Keratinocyte (primary cell): ENCODE results near the gene KRT77. TPM values are rescaled to one million over a fixed set of nuclear protein-coding genes. Genes with fewer than 3 reads are reported as not detected.

Source experiments
- DNase-seq: peaks from one replicate; pipeline ENCODE4 v3.0.0-alpha.2; 2011; ENCODE audit warnings: low read depth, missing footprints, low spot score
- FAIRE-seq: peaks from 2 replicates; lab custom pipeline; 2011; peaks lifted over from hg19 to GRCh38; lab: Jason Lieb, UNC
- H2AFZ ChIP-seq: 2 replicates; pipeline ENCODE4 v1.6.0; 2012; ENCODE audit warnings: low read length, control low read depth, inconsistent platforms; ENCODE audit not compliant: control insufficient read depth
- H3K27ac ChIP-seq: 2 replicates; pipeline ENCODE4 v1.5.1; 2011; ENCODE audit warnings: low read length; ENCODE audit not compliant: control insufficient read depth, insufficient read depth
- H3K27me3 ChIP-seq: 3 replicates; pipeline ENCODE4 v1.6.0; 2011; ENCODE audit warnings: low read length; ENCODE audit not compliant: control insufficient read depth, insufficient read depth; ENCODE audit errors: extremely low read depth
- H3K36me3 ChIP-seq, 2 experiments: 2 replicates in 1 of 2; 3 replicates in 1 of 2; pipeline ENCODE4 v1.5.1; 2011; ENCODE audit warnings: low read length in 2 of 2, mild to moderate bottlenecking in 1 of 2; ENCODE audit not compliant: control insufficient read depth in 2 of 2, insufficient read depth in 2 of 2; ENCODE audit errors: extremely low read depth in 1 of 2
- H3K4me1 ChIP-seq: 3 replicates; pipeline ENCODE4 v1.5.1; 2011; ENCODE audit warnings: low read length; ENCODE audit not compliant: control insufficient read depth, insufficient read depth; ENCODE audit errors: extremely low read depth
- H3K4me2 ChIP-seq: 3 replicates; pipeline ENCODE4 v1.6.0; 2011; ENCODE audit warnings: low read depth, low read length; ENCODE audit not compliant: control insufficient read depth, insufficient read depth; ENCODE audit errors: extremely low read depth
- H3K4me3 ChIP-seq, 3 experiments: fragments of 200-600 bp in 1 of 3; sonication (generic) in 1 of 3; 2 replicates in 2 of 3; 3 replicates in 1 of 3; pipeline ENCODE4 v1.5.1; 2011 to 2016; ENCODE audit warnings: low read length in 3 of 3, mild to moderate bottlenecking in 3 of 3, control low read depth in 2 of 3, inconsistent platforms in 1 of 3, low read depth in 1 of 3, mixed read lengths in 1 of 3, mixed run types in 1 of 3, moderate library complexity in 1 of 3; ENCODE audit not compliant: control insufficient read depth in 2 of 3, insufficient read depth in 2 of 3; ENCODE audit errors: extremely low read depth in 1 of 3
- H3K79me2 ChIP-seq: 2 replicates; pipeline ENCODE4 v1.6.0; 2012; ENCODE audit warnings: low read length; ENCODE audit not compliant: control insufficient read depth, insufficient read depth
- H3K9ac ChIP-seq: 3 replicates; pipeline ENCODE4 v1.6.0; 2011; ENCODE audit warnings: low read length; ENCODE audit not compliant: control insufficient read depth, insufficient read depth; ENCODE audit errors: extremely low read depth
- H3K9me1 ChIP-seq: 3 replicates; pipeline ENCODE4 v1.6.0; 2011; ENCODE audit warnings: low read length; ENCODE audit not compliant: control insufficient read depth, insufficient read depth; ENCODE audit errors: extremely low read depth
- H3K9me3 ChIP-seq: 2 replicates; pipeline ENCODE4 v1.5.1; 2012; ENCODE audit warnings: low read depth, low read length; ENCODE audit not compliant: control insufficient read depth
- H4K20me1 ChIP-seq: 3 replicates; pipeline ENCODE4 v1.6.0; 2011; ENCODE audit warnings: low read length; ENCODE audit not compliant: control insufficient read depth, insufficient read depth; ENCODE audit errors: extremely low read depth
- EZH2 ChIP-seq: IDR thresholded peaks from one replicate; pipeline ENCODE4 v1.6.1; 2012; ENCODE audit warnings: inconsistent platforms, mild to moderate bottlenecking, low read length, moderate library complexity
- dilution Hi-C: fragments of 300-500 bp; cut with MboI; formaldehyde crosslinking; loops from one replicate; pipeline ENCODE4 v1.7.0; 2020; ENCODE audit warnings: low sequenced_read_pairs; ENCODE audit not compliant: extremely low pct_ligation_motif_present
- polyA plus RNA-seq, 5 experiments: library from polyadenylated mRNA; depleted of rRNA in 3 of 5; stranded (reverse) in 3 of 5; stranded (forward) in 1 of 5; unstranded in 1 of 5; fragments of >200 nt; gene quantifications; 1 replicate in 1 of 5; 2 replicates in 3 of 5; 3 replicates in 1 of 5; pipeline versions ENCODE4 v1.2.1 to v1.2.3, GENCODE V29; 2011 to 2012; ENCODE audit warnings: missing spikeins in 2 of 5, low read depth in 1 of 5, low replicate concordance in 1 of 5
- TF ChIP-seq, protein P1 (sequence below), 3 experiments: IDR thresholded peaks in 1 of 3; conservative IDR thresholded peaks in 1 of 3; optimal IDR thresholded peaks in 1 of 3; 2 replicates in 2 of 3; 3 replicates in 1 of 3; pipeline versions ENCODE3 to v1.5.1; 2011; ENCODE audit warnings: low read length in 3 of 3, mild to moderate bottlenecking in 3 of 3, moderate library complexity in 2 of 3, control low read depth in 1 of 3, inconsistent platforms in 1 of 3; ENCODE audit not compliant: insufficient read depth in 2 of 3; ENCODE audit errors: extremely low read depth in 1 of 3

KRT77 gene
- polyA plus RNA-seq, 1 donor (not counting 4 experiments of a cell fraction or from before 2014, with no cell fraction given) = 1.3 TPM

DNA sequence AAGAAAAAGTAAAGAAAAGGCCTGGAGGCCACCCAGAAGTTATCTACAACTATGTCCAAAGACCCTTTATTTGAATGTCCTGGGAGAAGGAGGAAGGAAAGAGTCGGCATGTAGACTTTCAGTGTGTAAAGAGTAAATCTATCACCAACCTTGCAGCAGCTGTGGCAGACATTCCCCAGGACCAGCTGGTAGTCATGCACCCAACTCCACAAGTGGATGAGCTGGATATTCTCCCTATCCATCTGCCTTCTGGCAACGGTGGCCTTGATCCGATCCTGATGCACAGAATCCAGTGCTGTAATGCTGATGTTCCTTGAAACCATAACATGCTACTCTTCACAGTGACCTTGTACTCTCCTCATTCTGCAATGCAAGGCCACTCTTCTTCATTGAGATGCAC, 46.5 kb upstream of the KRT77 start:
- no peaks in the 10 kb centered on the region for H3K36me3 ChIP-seq
- no peak overlapping the region for H2AFZ ChIP-seq
- H3K4me2 ChIP-seq = no peak overlapping the region
- H3K9ac ChIP-seq = no peak overlapping the region
- dilution Hi-C loops = no loop called here
- H3K4me3 ChIP-seq = no peak overlapping the region
- no peaks in the 10 kb centered on the region for H3K9me1 ChIP-seq
- no peaks in the 10 kb centered on the region for H3K79me2 ChIP-seq
- FAIRE-seq (no peak), DNase-seq (no peak)
- H3K27ac ChIP-seq = no peak overlapping the region
- no peak for TF ChIP-seq EZH2
- TF ChIP-seq, protein P1, sequence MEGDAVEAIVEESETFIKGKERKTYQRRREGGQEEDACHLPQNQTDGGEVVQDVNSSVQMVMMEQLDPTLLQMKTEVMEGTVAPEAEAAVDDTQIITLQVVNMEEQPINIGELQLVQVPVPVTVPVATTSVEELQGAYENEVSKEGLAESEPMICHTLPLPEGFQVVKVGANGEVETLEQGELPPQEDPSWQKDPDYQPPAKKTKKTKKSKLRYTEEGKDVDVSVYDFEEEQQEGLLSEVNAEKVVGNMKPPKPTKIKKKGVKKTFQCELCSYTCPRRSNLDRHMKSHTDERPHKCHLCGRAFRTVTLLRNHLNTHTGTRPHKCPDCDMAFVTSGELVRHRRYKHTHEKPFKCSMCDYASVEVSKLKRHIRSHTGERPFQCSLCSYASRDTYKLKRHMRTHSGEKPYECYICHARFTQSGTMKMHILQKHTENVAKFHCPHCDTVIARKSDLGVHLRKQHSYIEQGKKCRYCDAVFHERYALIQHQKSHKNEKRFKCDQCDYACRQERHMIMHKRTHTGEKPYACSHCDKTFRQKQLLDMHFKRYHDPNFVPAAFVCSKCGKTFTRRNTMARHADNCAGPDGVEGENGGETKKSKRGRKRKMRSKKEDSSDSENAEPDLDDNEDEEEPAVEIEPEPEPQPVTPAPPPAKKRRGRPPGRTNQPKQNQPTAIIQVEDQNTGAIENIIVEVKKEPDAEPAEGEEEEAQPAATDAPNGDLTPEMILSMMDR (optimal IDR thresholded peaks at IDR 0.05 in 1 of 3, IDR thresholded peaks at IDR 0.05 in 1 of 3, conservative IDR thresholded peaks at IDR 0.05 in 1 of 3; ENCODE audit: extremely low read depth in 1 of 3, insufficient read depth in 2 of 3, low read length in 3 of 3) = no peak
- no peaks in the 10 kb centered on the region for H4K20me1 ChIP-seq
- H3K4me1 ChIP-seq = no peaks in the 10 kb centered on the region
- peaks cover 19% of the 10 kb centered on the region for H3K27me3 ChIP-seq
- H3K9me3 ChIP-seq = no peaks in the 10 kb centered on the region

DNA sequence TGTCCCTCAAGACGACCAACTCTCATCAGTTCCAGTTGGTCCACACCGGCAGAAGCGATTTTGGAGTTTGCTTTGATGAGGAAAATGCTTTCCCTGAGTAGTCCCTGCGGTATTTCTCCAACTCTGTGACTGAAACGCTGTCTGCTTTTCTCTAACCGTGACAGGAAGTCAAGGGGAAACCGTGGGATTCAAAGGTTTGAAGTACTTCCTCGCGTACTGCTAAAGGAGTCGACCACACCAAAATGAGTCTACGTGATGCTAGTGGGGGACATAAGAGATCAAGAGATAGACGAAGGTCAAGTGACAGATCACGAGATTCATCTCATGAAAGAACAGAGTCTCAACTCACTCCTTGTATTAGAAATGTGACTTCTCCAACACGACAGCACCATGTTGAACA, 45.3 kb upstream of the KRT77 start:
- H3K9me3 ChIP-seq = no peaks in the 10 kb centered on the region
- H3K4me3 ChIP-seq = no peak overlapping the region
- H3K27me3 ChIP-seq = peaks cover 12% of the 10 kb centered on the region
- H3K79me2 ChIP-seq = no peaks in the 10 kb centered on the region
- DNase-seq (no peak), FAIRE-seq (no peak)
- no peaks in the 10 kb centered on the region for H3K9me1 ChIP-seq
- H3K36me3 ChIP-seq = no peaks in the 10 kb centered on the region
- no peak overlapping the region for H3K9ac ChIP-seq
- no peak overlapping the region for H3K4me2 ChIP-seq
- TF ChIP-seq, protein P1 (optimal IDR thresholded peaks at IDR 0.05 in 1 of 3, IDR thresholded peaks at IDR 0.05 in 1 of 3, conservative IDR thresholded peaks at IDR 0.05 in 1 of 3; ENCODE audit: extremely low read depth in 1 of 3, insufficient read depth in 2 of 3, low read length in 3 of 3) = no peak
- TF ChIP-seq EZH2 = no peak
- H3K27ac ChIP-seq = no peak overlapping the region
- H2AFZ ChIP-seq = no peak overlapping the region
- H3K4me1 ChIP-seq = no peaks in the 10 kb centered on the region
- no peaks in the 10 kb centered on the region for H4K20me1 ChIP-seq
- dilution Hi-C loops = no loop called here
